Measurements from ENCODE around the gene NATD1.

DNA sequence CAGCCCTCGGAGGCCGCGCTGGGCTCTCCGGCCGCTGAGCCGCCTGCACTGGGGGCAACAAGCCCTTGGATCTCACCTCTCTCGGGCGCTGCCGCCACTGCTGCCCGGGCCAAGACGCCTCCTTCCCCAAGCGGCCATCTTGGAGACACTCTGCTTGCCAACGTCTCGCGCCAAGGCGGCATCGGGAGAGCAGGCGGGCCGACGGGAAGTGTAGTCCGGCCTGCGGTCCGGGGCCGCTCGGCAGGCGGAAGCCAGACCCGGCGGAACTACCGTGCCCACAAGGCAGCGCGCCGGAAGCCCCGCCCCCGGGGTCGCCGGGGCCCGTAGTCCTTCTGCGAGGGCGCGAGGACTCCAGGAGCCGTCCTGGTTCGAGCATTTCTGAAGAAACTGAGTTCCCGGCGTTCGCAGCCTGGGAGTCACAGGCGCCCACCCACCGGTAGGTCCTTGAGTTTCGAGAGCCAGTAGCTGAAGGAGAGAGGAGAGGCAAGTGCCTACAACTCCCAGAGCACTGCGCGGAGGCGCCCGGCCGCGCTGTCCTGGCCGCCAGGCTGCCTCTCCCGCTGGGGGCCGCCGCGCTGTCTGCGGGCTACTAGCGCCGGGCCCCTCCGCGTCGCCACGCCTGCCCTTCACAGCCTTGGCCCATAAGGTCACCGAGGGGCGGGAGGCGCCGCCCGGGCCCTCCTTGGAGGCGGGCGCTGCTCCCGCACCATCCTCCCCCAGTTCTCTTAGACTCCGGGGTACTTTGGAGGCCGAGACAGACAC, 39.0 kb downstream of the NATD1 start, which contains the start of gene TMEM11:
- peak; percentile 61; the same call in 1 of the 2 replicates for TF ChIP-seq BRCA1 (IDR thresholded peaks at IDR 0.05; ENCODE audit: low read depth, low read length)
- TF ChIP-seq, protein P1, sequence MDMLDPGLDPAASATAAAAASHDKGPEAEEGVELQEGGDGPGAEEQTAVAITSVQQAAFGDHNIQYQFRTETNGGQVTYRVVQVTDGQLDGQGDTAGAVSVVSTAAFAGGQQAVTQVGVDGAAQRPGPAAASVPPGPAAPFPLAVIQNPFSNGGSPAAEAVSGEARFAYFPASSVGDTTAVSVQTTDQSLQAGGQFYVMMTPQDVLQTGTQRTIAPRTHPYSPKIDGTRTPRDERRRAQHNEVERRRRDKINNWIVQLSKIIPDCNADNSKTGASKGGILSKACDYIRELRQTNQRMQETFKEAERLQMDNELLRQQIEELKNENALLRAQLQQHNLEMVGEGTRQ (IDR thresholded peaks at IDR 0.05; ENCODE audit: low read length), result no peak
- no peak for TF ChIP-seq RFX5 (IDR thresholded peaks at IDR 0.05; ENCODE audit: borderline replicate concordance, low read depth, low read length)
- no peak for TF ChIP-seq EP300 (IDR thresholded peaks at IDR 0.05; ENCODE audit: borderline replicate concordance in 1 of 2, low read depth in 2 of 2, low read length in 2 of 2)
- TF ChIP-seq, protein P2, sequence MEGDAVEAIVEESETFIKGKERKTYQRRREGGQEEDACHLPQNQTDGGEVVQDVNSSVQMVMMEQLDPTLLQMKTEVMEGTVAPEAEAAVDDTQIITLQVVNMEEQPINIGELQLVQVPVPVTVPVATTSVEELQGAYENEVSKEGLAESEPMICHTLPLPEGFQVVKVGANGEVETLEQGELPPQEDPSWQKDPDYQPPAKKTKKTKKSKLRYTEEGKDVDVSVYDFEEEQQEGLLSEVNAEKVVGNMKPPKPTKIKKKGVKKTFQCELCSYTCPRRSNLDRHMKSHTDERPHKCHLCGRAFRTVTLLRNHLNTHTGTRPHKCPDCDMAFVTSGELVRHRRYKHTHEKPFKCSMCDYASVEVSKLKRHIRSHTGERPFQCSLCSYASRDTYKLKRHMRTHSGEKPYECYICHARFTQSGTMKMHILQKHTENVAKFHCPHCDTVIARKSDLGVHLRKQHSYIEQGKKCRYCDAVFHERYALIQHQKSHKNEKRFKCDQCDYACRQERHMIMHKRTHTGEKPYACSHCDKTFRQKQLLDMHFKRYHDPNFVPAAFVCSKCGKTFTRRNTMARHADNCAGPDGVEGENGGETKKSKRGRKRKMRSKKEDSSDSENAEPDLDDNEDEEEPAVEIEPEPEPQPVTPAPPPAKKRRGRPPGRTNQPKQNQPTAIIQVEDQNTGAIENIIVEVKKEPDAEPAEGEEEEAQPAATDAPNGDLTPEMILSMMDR (IDR thresholded peaks at IDR 0.05; ENCODE audit: control extremely low read depth in 1 of 3, insufficient read depth in 1 of 3, low read depth in 1 of 3, low read length in 3 of 3), result no peak
- TF ChIP-seq CBX5 (IDR thresholded peaks at IDR 0.05; ENCODE audit: low read depth, low read length), result no peak
- no peak for TF ChIP-seq GTF2F1 (IDR thresholded peaks at IDR 0.05; ENCODE audit: borderline replicate concordance, low read depth, low read length)
- no peak for TF ChIP-seq EZH2 (IDR thresholded peaks at IDR 0.05; ENCODE audit: low read depth, low read length, severe bottlenecking)
- TF ChIP-seq, protein P3, sequence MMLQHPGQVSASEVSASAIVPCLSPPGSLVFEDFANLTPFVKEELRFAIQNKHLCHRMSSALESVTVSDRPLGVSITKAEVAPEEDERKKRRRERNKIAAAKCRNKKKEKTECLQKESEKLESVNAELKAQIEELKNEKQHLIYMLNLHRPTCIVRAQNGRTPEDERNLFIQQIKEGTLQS (IDR thresholded peaks at IDR 0.05; ENCODE audit: insufficient read depth, low read depth, low read length), result 0 out of 2 replicates have a peak, but pooled peaks have one; percentile 18
- peak; percentile 55; the same call in 1 of the 2 replicates for TF ChIP-seq CREB1 (IDR thresholded peaks at IDR 0.05)
- peak; percentile 25 to 61 for TF ChIP-seq POLR2A (IDR thresholded peaks at IDR 0.05; ENCODE audit: control extremely low read depth in 1 of 2, low read depth in 2 of 2, low read length in 2 of 2)
